GM12892 (cell line): ENCODE data around the gene SIDT2.

ENCODE experiments used
- POLR2A ChIP-seq: IDR thresholded peaks from 2 replicates; pipeline ENCODE4 v1.6.1; 2011; ENCODE audit warnings: low read depth, low read length, control low read depth
- TAF1 ChIP-seq: IDR thresholded peaks from 2 replicates; pipeline ENCODE4 v1.6.1; 2011; ENCODE audit warnings: low read depth, mild to moderate bottlenecking, control low read depth, low read length, borderline replicate concordance

GRCh38 chr11:117130879-117131278 is 47.7 kb upstream of the SIDT2 start:
- TF ChIP-seq POLR2A = no peak
- TF ChIP-seq TAF1 = no peak
